HG02884 (cell line): Measurements from ENCODE around the gene RALGAPB.
"Not testable (repeated sequence)": the region's sequence is repeated elsewhere in the genome, so short reads cannot be mapped to it uniquely, and the experiment has no call there.

Experiments used
- ATAC-seq: cut with Tn5 transposase; IDR thresholded peaks from one replicate; pipeline ENCODE4 v1.9.1; 2021; ENCODE audit warnings: mild to moderate bottlenecking, moderate library complexity; ENCODE audit not compliant: unreplicated experiment

Gene RALGAPB

DNA sequence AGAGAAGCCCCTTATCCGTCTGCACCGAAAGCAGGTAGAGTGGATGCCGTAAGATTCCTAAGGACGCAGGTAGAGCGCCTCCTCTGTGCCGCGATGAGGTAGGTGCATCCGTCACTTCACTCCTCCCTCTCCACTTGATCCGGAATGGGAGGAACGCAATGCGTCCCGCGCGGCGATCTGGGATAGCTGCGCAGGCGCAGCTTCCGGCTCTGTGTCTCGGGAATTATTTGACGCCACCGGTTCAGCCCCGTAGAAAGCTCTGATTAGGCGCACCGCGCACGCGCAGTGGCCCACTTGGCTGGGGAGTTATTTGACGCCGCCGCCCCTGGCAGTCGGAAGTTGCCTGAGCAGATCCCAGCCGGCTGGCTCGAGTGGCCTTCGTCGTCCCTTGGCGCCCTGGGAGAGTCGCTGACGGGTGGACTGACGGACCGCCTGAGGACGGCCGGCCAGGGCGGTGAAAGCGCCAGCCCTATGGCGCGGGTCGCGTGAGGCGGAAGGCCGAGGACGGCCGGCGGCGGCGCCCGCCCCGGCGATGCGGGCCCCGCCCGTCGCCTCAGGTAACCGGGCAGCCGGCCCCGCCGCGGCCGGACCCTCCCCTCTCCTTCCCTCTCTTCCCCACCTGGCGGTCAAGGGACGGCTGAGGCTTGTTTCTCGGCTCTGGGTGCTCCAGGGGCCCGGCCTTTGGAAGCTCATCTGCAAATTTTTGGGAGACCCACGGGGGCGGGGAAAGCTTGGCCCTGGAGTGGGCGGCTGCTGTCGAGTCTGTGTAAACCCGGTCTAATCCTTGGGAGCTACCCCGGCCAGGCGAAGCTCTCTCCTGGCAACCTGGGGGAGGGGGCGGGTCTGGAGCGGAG, at the start of gene RALGAPB:
TSS of gene RALGAPB (plus strand) at position 331 of the 854 bp plus-strand sequence. CDS start 15,590 bp downstream, outside the sequence.
- ATAC-seq, result peak; percentile 93

DNA sequence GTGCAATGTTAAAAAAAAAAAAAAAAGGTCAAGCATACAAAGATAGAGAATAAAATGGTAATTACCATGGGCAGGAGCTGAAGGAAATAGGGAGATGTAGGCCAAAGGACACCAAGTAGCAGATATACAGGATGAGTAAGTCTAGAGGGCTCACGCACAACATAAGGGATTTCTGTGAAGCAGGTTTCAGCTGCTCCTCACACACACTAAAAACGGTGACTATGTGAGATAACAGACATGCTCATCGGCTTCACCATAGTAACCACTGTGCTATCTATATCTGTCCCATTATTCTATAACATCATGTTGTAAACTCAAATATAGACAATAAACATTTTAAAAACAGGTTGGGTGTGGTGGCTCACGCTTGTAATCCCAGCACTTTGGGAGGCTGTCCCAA, 49.1 kb upstream of the RALGAPB start:
- no peak for ATAC-seq

DNA sequence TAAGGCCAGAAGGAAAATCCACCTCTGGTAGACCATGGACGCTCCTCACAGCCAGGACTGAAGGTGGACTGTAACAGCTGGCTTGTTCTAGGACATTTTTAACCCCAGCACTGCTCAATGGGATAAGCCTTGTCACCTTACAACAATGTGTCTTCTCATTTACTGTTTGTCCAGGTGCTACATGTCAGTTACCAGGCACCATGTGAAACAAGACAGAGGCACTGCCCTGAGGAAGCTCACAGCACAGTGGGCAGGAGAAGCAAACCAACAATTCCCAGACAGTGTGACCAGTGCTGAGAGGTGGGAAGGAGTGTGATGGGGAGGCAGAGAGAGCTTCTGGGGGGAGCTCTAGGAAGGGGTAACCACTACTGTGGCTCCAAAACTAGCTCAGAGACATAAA, 48.2 kb upstream of the RALGAPB start:
- no peak for ATAC-seq

DNA sequence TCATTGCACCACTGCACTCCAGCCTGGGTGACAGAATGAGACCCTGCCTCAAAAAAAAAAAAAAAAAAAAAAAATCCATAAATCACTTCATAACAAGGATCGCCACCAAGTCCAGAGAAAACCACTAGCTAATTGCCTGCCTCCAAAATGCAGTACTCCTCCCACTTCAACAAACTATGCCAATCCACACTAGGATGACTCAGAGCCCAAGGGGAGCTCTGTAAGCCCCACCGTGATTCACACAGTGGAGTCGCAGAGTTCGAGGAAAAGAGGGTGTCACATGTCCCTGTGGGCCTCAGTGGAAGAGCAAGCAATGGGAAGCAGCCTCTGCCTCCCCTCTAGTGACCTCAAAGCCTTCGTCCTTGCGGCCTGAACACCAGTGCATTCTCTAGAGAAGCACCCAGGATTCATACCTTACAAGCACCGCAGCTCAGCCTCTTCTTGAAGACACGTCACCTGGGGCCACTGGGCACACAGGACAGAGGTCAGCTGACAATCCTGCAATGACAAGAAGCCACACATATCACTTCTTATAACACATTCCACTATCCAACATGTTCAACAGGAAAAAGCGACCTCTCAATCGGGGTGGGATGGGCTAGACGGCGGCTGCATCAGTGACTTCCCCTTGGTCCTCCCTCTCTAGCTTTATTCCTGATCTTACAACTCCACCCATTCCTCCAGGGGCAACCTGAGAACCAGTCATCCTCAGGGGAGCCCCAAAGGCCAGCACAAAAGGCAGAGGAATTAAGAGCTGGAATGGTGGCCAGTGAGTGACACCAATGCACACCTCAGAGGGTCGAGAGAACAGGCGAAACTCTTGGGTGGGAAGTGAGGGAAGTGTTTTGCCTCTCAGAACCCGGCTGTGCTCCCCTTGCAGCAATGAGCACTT, 46.4 kb upstream of the RALGAPB start:
- ATAC-seq, result no peak

DNA sequence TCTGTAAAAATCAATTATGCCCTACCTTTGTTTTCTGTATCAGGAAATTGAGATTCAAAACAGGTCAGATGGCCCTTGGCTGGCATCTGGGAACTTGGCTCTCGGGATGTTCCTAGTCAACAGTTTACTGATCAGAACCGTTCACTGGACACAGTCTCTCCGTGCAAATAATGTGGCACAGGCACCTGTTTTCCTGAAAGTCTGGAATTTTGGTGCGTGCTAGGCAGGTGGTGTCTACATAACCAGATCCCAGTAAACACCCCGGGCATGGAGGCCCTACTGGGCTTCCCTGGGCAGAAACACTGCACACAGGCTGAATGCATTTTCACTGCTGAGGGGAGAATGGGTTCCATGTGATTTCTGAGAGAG, 45.0 kb upstream of the RALGAPB start:
- no peak for ATAC-seq

DNA sequence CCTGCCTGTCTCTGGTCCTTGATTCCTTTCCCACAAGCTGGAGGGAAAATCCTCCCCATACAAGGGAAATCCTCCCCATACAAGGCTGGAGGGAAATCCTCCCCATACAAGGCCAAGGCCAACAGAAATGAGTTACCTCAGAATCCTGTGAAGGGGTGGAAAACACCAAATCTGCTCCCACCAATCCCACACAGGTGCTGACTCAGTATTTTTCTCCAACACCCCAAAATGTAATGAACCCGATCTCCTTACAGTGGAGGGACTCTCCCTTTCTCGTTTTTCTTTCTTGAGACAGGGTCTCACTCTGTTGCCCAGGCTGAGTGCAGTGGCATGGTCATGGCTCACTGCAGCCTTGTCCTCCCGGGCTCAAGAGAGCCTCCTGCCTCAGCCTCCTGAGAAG, 43.8 kb upstream of the RALGAPB start:
- no peak for ATAC-seq

DNA sequence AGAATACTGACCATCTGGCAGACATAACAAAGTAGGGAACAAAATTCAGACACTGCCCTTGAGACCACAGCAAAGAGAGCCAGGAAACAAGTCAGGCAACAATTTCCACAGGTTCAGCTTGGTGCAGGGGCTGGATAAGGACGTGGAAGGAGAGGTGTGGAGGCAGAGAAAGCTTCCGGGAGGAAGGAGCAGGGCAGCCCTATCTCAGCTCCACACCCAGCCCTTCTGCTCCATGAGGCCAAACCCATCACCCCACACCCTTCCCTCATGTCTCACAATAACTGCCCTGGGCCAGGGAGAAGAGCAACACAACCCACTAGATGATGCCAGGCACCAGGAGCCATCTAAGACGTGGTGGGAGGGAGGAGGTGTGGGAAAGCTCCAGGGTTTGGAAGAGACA, 43.3 kb upstream of the RALGAPB start:
- no peak for ATAC-seq

DNA sequence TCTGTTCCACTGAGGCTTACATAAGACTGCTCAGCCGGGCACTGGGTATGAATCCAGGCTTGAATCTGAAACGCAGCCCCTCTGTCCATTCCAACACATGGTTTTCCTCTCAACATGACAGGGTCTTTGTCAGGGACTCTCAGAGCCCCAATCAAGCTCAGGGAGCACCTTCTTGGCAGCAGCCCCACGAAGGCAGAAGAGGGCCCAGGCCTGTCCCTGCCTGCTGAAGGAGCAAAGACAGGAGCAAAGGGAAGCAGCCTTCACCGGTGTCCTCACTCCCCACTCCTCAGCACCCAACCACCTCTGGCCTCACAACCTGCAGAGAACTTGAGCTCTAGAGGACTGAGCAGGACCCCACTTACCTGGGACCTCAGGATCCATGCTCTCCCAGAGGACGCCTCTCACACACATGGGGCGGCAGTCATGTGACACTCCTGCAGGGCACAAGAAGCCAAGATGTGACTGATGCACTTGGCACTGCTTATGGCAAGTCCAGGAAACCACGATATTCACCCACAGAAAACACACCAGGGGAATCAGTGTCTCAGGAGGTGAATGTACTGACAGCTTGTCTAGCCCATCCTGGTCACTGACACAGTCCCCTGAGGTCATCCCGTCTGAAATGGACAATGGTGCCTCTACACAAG, 41.8 kb upstream of the RALGAPB start:
- ATAC-seq, result no peak

DNA sequence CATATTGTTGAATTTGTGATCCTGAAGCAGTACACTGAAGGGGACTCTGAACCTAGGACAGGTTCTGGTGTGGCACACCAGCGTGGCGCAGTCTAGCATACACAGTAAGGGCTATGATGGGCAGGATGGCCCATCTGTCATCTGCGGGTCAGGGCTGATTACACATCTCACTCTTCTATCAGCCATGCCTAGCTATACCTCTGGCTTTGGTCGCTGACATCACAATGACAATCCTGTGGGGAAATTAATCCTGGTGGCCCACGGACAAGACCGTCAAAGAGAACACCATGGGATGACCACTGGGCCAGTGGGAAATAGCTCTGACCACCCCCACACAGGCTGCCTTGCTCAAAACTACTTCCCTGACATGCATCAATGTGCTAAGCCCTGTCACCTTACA, 40.4 kb upstream of the RALGAPB start:
- ATAC-seq, result no peak

DNA sequence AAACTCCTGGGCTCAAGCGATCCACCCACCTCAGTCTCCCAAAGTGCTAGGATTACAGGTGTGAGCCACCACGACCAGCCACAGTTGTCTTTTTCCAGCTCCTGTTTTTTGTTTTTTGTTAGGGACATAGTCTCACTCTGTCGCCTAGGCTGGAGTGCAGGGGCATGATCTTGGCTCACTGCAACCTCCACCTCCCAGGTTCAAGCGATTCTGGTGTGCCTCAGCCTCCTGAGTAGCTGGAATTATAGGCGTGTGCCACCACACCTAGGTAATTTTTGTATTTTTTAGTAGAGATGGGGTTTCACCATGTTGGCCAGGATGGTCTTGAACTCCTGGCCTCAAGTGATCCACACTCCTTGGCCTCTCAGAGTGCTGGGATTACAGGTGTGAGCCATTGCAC, 39.8 kb upstream of the RALGAPB start:
- not testable (repeated sequence) for ATAC-seq

DNA sequence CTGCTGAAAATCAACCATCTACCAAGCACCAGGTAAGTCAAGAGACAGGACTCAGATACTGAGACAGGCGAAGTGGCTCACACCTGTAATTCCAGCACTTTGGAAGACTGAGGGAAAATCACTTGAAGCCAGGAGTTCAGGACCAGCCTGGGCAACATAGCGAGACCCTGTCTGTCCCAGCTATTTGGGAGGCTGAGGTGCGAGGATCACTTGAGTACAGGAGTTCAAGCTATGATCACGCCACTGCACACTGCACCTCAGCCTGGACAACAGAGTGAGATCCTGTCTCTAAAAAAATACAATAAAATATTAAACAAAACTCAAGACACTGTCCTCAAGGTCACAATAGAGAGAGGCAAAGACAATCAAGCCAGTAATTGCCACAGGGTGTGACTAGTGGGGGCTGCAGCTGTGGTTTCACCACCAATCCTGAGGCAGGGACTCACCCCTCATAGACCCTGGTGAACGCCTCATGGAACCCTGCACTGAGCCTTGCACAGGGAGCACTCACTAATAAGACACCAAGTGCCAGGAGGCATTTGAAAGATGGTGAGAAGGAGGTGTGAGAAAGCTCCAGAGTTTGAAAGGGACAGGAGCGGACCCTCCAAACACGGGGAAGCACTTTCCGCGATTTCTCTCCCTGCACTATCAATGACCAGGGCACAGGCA, 39.2 kb upstream of the RALGAPB start:
- ATAC-seq, result no peak

DNA sequence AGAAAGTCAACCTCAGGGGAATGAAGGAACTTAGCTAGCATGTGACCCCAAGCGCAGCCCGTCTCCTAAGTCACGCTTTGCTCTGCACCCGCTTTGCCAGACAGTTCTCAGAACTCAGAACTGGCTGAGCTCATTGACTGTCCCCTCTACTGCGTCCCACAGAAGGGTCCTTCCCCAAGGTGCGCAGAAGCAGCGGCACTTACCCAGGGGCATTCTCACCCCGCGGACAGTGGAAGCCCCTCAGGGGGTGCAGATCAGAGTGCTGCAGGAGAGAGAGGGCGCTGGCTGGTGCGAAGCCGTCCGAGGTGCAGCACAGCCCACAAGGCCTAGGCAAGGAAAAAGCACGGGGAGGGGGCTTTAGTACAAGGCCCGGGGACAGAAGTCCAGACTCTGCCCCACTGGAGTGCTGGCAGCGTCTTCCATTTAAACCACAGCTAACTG, 38.3 kb upstream of the RALGAPB start:
- no peak for ATAC-seq

DNA sequence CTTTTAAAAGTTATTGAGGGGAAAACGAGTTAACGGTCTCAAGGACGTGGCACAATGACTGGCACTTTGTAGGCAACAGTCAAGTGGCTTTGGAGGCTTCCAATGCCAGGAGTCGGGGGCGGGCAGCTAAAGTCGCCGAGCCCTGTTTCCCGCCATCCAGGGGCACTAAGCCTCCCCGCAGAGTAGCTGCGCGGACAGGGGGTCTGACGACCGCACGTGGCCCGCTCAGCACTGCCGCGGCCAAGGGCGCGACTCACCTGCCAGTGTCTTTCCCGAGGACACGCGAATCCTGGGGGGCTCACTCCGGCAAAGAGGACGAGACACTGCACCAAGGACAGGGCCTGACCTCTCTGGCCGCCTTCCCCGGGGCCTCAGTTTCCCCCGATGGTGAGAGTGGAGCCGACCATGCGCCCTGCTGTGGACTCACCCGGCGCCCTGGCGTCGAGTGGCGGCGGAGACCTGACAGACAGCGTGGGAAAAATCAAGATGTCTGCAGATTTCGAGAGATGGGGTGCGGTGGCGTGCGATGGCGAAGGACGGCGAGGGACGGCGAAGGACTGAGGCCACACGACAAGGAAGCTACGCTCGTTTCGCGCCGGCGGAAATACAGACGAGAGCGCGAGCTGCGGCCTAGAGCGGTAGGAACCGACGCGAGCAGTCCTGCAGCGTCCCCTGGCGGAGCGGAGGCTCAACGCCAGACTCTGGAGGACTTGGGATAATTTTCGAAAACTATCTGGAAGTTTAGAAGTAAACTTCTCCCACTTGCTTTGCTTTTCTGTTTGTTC, 37.7 kb upstream of the RALGAPB start, which contains the start of gene SNHG17:
TSS of gene SNHG17 (minus strand) at position 559 of the 785 bp plus-strand sequence.
- peak; percentile 50 for ATAC-seq

DNA sequence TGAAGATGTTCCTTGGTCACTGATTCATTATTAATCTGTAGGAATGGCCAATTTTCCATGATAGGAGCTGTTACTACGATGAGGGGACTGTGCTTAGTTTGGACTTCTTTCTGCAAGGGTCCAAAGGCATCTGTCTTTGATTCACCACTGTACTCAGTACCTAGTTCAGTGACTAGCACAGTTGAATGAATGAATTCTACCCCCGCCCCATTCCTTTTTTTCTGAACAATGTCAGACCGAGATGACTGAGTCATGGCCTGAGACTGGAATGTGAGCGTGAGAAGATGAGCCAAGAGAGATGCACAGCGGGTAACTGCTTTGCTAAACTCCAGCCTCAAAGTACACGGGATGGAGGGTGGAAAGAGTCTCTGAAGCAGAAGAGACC, 37.1 kb upstream of the RALGAPB start:
- peak; percentile 6 for ATAC-seq

DNA sequence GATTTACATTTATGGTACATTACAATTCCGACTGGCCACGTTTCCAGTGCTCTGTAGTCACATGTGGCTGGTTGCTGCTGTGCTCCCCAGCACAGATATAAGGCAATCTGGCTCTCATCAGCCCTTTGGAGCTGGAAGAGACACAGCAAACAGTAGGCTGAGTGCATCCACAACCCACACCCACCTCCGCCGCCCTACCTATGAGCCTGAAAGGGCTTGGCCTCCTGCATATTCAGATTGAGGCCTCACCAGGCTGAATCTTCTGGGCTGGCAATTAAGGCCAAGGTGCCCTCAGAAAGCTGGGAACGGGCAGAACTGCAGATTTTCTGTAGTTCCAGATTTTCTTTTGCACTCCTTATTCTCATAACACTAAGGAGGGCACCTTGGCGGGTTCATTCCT, 34.8 kb upstream of the RALGAPB start:
- no peak for ATAC-seq

DNA sequence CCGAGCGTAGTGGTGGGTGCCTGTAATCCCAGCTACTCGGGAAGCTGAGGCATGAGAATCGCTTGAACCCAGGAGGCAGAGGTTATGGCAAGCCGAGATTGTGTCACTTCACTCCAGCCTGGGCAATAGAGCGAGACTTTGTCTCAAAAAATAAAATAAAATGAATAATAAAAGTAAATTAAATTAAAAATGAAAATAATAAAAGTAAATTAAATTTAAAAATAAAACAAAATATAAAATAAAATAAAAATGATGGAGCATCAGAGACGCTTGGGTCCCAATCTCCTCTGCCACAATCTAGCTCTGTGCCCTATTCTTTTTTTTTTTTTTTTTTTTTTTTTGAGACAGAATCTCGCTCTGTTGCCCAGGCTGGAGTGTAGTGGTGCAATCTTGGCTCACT, 31.5 kb upstream of the RALGAPB start:
- not testable (repeated sequence) for ATAC-seq

DNA sequence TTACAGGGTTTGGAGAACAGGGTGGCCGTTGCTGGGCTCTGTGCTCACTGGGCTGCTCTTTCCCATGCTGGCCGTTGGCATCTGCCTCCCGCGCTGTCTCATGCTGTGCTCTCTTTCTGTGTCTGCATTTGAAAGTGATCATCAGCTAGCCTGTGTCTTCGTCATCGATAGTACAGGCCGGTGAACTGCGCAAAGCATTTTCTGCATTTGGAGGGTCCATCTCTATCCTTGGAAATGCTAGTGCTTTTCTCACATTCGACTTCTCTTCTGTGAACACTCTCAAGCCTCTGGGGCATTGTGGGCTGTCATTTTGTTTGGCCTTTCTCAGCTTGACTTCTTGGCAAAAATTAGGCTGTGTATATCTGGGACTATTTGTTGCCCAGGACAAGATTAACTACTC, 30.7 kb upstream of the RALGAPB start:
- ATAC-seq, result no peak

DNA sequence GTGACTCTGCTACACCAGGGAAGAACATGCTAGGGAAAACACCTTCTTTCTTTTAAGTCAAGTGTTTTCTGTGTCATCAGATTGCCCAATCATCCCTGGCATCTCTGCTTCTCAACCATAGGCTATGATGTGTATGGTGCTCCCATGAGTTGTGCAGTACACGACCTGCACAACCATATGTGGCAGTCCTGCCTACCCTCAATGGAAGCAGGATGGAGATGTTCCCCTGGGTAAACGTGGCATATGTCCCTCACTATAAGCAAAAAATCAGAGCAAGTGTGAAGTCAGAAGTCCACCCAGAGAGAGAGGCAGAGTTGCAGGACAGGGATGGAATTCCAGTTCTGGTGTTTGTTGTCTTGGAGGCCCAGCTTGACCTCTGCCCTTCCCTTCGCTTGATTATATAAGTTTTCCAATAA, 27.3 kb upstream of the RALGAPB start:
- no peak for ATAC-seq

DNA sequence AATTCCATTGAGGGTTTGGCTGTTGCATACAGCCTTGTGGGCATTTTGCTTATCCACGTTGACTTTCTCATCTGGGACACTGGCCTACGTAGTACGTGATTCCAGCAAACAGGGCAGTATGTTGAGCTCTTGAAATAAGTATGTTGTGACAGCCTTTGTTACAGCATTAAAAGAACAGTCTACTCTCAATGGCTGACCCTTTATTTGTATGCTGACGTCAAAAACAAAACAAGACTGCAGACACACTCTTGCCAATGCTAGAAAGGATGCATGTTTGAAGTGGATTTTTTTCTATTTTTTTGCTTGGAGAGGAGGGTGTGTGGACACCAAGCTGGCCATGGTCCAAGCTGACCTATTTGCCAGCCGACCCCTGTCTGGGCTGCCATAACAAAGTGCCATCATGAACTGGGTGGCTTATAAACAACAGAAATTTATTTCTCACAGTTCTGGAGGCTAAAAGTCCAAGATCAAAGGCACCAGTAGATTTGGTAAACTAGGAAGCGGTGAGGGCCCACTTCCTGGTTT, 26.7 kb upstream of the RALGAPB start:
- ATAC-seq, result no peak
